ENCODE measurements around the gene HPGDS. TPM values are rescaled to one million over a fixed set of nuclear protein-coding genes. Genes with fewer than 3 reads are reported as not detected.

HPGDS gene
- total RNA-seq, 1 donor from 2014 or later: not detected

DNA sequence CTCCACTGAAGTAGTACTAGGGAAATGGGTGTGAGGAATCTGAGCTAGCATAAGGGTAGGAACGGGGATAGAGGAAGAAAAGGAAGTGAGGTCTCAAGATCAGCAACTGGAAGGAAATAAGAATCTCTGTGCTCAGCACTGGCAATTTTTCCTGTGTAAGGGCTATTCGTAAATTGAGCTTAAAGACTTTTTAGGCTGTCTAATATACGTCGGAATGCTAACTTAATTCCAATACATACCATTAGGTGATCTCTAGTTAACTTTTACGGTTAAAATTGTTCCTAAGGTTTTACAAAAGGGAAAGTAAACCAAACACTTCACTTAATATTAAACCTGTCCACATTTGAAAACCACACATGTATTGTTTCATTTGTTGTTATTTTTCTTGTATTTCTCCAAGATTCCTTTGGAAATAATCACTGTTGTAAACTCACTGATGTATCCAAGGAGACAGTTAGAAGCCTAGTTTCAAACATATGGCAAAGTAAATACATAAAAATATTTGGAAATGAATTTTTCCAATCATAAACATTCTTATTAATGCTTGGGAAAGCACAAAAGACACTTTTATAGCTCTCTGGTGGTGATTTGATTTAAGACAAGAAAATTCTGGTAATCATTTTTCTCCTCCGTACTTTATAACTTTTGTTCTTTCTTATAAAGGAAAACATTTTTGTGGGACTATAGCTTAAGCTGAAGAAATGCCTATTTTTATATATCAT, 28.1 kb upstream of the HPGDS start:
- no peak for DNase-seq (ENCODE audit: low spot score)
- no peak overlapping the region for H3K4me3 Mint-ChIP-seq
- no peaks in the 10 kb centered on the region for H3K36me3 Mint-ChIP-seq (ENCODE audit: low read depth)
- H3K9me3 Mint-ChIP-seq: no peaks in the 10 kb centered on the region
- intact Hi-C loops (cut with micrococcal nuclease): no loop called here
- no peak overlapping the region for H3K27ac Mint-ChIP-seq
- peaks cover 1% of the 10 kb centered on the region for H3K27me3 Mint-ChIP-seq (ENCODE audit: insufficient read depth)
- no peaks in the 10 kb centered on the region for H3K4me1 Mint-ChIP-seq (ENCODE audit: low read depth)

DNA sequence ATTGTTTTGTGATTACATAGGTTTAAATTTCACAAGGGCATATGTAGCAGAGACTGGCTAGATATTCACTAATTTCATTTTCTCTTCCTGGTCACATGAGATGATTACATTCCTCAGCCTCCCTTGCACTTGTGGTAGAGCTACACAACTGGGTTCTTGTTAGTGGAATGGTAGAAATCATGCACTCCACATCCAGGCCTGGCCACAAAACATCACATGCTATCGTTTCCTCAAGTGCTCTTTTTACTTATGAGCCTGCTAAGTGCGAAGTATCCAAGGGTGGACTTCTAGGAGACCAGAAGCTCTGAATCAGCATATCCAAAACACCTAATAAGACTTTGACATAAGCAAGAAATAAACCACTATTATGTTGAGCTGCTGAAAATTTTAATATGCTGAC, 26.4 kb upstream of the HPGDS start:
- intact Hi-C loops (cut with micrococcal nuclease): no loop called here

DNA sequence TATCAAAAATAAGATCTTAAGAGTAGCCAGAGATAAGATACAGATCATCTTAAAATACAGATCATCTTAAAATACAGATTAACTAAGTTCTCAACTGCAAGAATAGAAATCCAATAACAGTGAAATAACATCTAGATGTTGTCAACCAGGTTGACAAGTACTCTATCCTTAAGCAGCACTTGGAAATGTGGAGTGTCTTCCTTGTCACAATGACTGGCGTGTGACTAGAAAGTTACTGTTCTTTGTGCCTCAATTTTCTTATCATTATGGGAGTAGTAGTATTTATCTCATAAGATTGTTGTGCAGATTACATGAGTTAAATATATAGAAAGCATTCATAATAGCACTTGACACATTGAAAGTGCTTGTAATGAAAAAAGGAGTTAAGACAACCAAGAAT, 25.8 kb upstream of the HPGDS start:
- Mint-ChIP-seq H3K9me3 (no peaks in the 10 kb centered on the region), H3K4me1 (ENCODE audit: low read depth) (no peaks in the 10 kb centered on the region), H3K36me3 (ENCODE audit: low read depth) (no peaks in the 10 kb centered on the region), H3K27me3 (ENCODE audit: insufficient read depth) (peaks cover 1% of the 10 kb centered on the region), H3K4me3 (no peak overlapping the region), H3K27ac (no peak overlapping the region)
- no peak for DNase-seq (ENCODE audit: low spot score)
- intact Hi-C loops (cut with micrococcal nuclease): no loop called here

More for the DNA sequence above, 26.4 kb upstream of the HPGDS start:
- Mint-ChIP-seq H3K4me1 (ENCODE audit: low read depth) (no peaks in the 10 kb centered on the region), H3K36me3 (ENCODE audit: low read depth) (no peaks in the 10 kb centered on the region), H3K27ac (no peak overlapping the region), H3K9me3 (no peaks in the 10 kb centered on the region), H3K4me3 (no peak overlapping the region), H3K27me3 (ENCODE audit: insufficient read depth) (peaks cover 1% of the 10 kb centered on the region)
- no peak for DNase-seq (ENCODE audit: low spot score)

DNA sequence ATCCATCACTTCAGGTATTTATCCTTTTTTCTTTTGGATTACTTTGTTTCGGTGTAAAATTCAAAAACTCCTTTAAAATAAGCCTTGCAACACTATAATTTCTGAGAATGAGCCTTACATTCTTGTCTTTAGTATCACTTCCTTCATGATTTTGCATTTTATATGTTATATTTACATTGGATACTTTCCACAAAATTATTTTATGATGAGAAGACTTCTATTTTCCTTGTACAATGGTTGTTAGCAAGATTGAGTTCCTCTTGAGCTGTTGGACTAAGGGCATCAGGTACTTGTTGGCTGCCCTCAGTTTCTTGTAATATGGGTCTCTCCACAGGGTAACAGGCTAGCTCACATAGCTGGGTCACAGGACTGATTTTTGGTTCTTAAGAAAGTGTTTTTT, 22.7 kb upstream of the HPGDS start:
- H3K36me3 Mint-ChIP-seq (ENCODE audit: low read depth): no peaks in the 10 kb centered on the region
- H3K27me3 Mint-ChIP-seq (ENCODE audit: insufficient read depth): peaks cover 1% of the 10 kb centered on the region
- H3K27ac Mint-ChIP-seq: no peak overlapping the region
- H3K4me1 Mint-ChIP-seq (ENCODE audit: low read depth): no peaks in the 10 kb centered on the region
- H3K4me3 Mint-ChIP-seq: no peak overlapping the region
- H3K9me3 Mint-ChIP-seq: no peaks in the 10 kb centered on the region
- intact Hi-C loops (cut with micrococcal nuclease): no loop called here
- no peak for DNase-seq (ENCODE audit: low spot score)

DNA sequence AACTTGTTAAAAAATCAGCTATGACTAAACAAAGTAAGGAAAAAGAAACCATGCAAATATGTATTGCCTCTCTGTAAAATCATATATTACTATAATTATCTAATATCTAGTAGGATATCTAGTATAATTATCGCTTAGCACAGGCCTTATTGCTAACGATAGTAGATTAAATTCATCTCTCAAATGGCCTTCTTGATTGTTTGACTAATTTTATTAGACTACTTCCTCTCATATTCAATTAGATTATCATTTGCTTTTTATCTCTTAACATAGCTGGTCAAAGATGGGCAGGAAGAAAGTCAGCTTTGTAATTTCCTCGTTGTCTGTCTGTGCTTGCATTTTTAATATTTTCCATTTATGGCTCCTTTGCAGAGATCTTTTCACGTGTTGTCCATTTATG, 21.9 kb upstream of the HPGDS start:
- Mint-ChIP-seq H3K4me1 (ENCODE audit: low read depth) (no peaks in the 10 kb centered on the region), H3K27ac (no peak overlapping the region), H3K4me3 (no peak overlapping the region), H3K27me3 (ENCODE audit: insufficient read depth) (peaks cover 1% of the 10 kb centered on the region), H3K36me3 (ENCODE audit: low read depth) (no peaks in the 10 kb centered on the region), H3K9me3 (no peaks in the 10 kb centered on the region)
- no peak for DNase-seq (ENCODE audit: low spot score)
- intact Hi-C loops (cut with micrococcal nuclease): no loop called here

DNA sequence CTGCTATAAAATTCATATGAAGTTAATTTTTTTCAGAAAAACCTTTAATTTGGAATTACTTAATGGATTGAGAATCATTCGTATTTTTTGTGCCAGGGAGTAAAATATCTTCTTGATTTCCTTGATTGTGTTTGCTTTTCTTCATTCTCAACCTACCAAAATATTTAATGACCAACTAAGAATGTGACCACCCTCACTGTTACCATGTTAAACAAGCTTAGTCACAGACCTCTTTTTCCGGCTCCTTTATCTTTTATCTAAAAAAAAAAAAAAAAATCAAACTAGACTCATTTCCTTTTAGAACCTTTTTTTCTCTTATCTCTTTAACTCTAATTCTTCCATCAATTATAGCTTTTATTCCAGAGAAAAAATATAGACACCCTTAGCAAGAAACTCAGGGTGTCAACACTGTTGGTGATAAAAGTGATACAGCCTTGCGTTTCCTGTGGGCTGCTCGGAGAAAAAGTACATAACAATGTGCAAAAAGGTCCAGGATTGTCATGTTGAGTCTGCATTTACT, 20.6 kb upstream of the HPGDS start:
- DNase-seq (ENCODE audit: low spot score): no peak
- Mint-ChIP-seq H3K4me3 (no peak overlapping the region), H3K36me3 (ENCODE audit: low read depth) (no peaks in the 10 kb centered on the region), H3K4me1 (ENCODE audit: low read depth) (no peaks in the 10 kb centered on the region), H3K9me3 (no peaks in the 10 kb centered on the region), H3K27ac (no peak overlapping the region), H3K27me3 (ENCODE audit: insufficient read depth) (no peaks in the 10 kb centered on the region)
- intact Hi-C loops (cut with micrococcal nuclease): no loop called here

DNA sequence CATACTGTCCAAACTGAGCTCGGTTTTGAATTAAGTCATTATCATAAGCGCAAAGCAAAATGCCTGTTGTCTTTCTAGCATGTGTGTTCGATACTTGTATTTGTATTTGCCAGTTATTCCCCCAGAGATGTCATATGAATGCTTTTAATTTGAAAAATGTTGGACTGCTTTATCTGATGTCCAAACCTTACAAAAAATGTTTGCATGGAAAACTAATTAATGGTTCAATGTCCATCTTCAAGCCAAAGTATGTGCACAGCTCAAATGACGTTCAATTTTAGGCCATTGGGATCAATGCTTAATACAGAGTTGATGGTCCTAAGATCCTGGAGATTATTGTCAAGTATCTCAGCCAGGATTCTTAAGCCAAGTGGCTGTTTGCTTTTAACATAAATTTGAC, 17.2 kb upstream of the HPGDS start:
- Mint-ChIP-seq H3K4me1 (ENCODE audit: low read depth) (no peaks in the 10 kb centered on the region), H3K36me3 (ENCODE audit: low read depth) (no peaks in the 10 kb centered on the region), H3K27ac (no peak overlapping the region), H3K4me3 (no peak overlapping the region), H3K27me3 (ENCODE audit: insufficient read depth) (no peaks in the 10 kb centered on the region), H3K9me3 (no peaks in the 10 kb centered on the region)
- DNase-seq (ENCODE audit: low spot score): no peak
- intact Hi-C loops (cut with micrococcal nuclease): no loop called here

DNA sequence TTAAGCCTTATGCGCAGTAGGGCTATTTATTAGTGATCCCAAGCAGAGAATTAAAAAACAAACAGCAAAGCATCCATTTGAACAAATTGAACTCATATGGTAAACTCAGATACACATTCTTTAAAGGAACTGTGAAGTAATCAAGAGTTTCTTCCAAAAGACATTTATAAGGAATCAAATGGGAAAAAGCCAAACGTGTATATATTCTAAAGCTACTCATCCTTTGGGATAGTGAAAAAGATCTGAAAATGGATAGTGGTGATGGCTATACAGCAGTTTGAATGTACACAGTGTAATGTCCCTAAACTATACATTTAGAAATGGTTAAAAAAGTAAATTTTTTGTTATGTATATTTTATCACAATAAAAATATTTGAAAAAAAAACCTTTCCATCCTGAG, 16.6 kb upstream of the HPGDS start:
- Mint-ChIP-seq H3K27ac (no peak overlapping the region), H3K36me3 (ENCODE audit: low read depth) (no peaks in the 10 kb centered on the region), H3K4me3 (no peak overlapping the region), H3K4me1 (ENCODE audit: low read depth) (no peaks in the 10 kb centered on the region), H3K9me3 (no peaks in the 10 kb centered on the region), H3K27me3 (ENCODE audit: insufficient read depth) (no peaks in the 10 kb centered on the region)
- no peak for DNase-seq (ENCODE audit: low spot score)
- intact Hi-C loops (cut with micrococcal nuclease): no loop called here

DNA sequence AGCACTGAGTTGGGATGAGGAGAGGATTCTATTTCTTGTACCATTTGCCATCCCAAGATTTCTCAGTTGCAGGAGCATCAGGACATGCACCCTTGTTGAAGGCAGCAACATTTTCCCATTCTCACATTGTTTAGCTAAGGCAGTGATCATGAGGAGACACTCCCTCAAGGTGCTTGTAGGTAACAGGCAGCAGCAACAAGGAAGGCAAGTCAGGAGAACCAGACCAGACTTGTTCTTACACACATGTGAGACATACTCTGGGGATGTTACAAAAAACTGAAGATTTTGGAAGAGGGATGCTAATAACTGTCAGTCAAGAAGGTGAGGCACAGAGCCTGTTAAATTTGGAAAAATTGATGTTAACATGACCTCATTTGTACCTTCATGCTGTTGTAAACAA, 15.5 kb upstream of the HPGDS start:
- H3K9me3 Mint-ChIP-seq: no peaks in the 10 kb centered on the region
- intact Hi-C loops (cut with micrococcal nuclease): no loop called here

DNA sequence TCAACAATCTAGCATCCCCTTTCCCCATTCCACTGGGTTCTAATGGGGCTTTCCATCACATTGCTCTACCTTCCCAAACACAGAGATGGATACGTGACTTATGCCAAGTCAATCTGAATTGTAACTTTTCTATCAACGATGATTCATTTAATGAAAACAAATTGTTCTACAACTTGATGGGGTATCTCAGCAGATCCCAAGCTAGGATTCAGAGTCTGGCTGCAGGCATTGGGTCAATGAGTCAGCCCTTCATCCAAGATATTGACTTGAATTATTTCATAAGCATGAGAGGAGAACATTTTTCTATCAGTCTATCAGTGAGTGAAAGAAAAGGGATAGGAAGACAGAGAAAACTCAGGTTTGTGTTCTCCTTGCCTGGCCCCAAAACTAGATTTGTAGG, 15.0 kb upstream of the HPGDS start:
- intact Hi-C loops (cut with micrococcal nuclease): no loop called here
- no peak overlapping the region for H3K27ac Mint-ChIP-seq
- no peaks in the 10 kb centered on the region for H3K9me3 Mint-ChIP-seq
- no peaks in the 10 kb centered on the region for H3K36me3 Mint-ChIP-seq (ENCODE audit: low read depth)
- H3K27me3 Mint-ChIP-seq (ENCODE audit: insufficient read depth): peaks cover 2% of the 10 kb centered on the region
- no peaks in the 10 kb centered on the region for H3K4me1 Mint-ChIP-seq (ENCODE audit: low read depth)
- no peak for DNase-seq (ENCODE audit: low spot score)
- H3K4me3 Mint-ChIP-seq: no peak overlapping the region

More for the DNA sequence above, 15.5 kb upstream of the HPGDS start:
- no peaks in the 10 kb centered on the region for H3K4me1 Mint-ChIP-seq (ENCODE audit: low read depth)
- peaks cover 2% of the 10 kb centered on the region for H3K27me3 Mint-ChIP-seq (ENCODE audit: insufficient read depth)
- DNase-seq (ENCODE audit: low spot score): no peak
- no peaks in the 10 kb centered on the region for H3K36me3 Mint-ChIP-seq (ENCODE audit: low read depth)
- H3K27ac Mint-ChIP-seq: no peak overlapping the region
- H3K4me3 Mint-ChIP-seq: no peak overlapping the region

DNA sequence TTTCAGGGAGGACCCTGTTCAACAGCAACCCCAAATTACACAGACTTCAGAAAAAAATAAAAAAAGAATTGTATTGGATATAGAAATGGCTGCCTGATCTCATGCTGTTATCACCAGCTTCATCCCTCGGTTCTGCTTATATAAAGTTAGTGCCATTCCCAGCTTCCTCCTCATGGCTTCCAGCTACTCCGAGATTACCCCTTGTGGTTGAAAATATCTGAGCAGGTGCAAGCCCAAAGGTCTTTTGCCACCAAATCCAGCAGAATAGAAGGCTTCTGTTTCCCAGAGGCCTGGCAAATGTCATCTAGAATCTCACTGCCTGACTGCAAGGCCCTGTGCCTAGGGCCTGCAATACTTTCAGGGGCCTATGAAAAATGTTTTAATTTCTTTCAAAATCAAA, 13.8 kb upstream of the HPGDS start:
- peaks cover 10% of the 10 kb centered on the region for H3K27me3 Mint-ChIP-seq (ENCODE audit: insufficient read depth)
- DNase-seq (ENCODE audit: low spot score): no peak
- no peak overlapping the region for H3K4me3 Mint-ChIP-seq
- intact Hi-C loops (cut with micrococcal nuclease): no loop called here
- H3K36me3 Mint-ChIP-seq (ENCODE audit: low read depth): no peaks in the 10 kb centered on the region
- peaks cover 8% of the 10 kb centered on the region for H3K4me1 Mint-ChIP-seq (ENCODE audit: low read depth)
- H3K9me3 Mint-ChIP-seq: no peaks in the 10 kb centered on the region
- H3K27ac Mint-ChIP-seq: no peak overlapping the region

DNA sequence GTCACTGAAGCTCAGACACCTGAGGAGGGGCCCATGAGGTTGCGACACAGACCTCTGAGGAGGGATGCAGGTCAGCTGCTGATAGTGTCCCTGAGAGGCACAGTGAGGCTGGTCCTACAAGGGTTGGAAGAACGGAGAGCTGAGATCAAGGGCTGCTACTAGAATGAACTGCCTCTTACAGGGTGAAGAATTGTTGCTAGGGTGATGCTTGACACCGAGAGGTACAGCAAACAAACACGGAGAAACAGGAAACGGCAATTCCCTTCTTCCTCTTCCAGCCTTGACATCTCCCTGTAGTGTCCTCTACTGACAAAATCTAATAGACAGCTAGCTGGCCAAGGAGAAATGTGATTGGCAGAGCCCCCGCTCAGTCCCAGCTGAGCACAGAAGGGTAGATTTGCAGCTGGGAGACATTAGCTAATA, 11.8 kb upstream of the HPGDS start:
- Mint-ChIP-seq H3K4me3 (no peak overlapping the region), H3K36me3 (ENCODE audit: low read depth) (no peaks in the 10 kb centered on the region), H3K27me3 (ENCODE audit: insufficient read depth) (peaks cover 10% of the 10 kb centered on the region), H3K27ac (no peak overlapping the region), H3K4me1 (ENCODE audit: low read depth) (peaks cover 8% of the 10 kb centered on the region), H3K9me3 (no peaks in the 10 kb centered on the region)
- no peak for DNase-seq (ENCODE audit: low spot score)
- intact Hi-C loops (cut with micrococcal nuclease): no loop called here

DNA sequence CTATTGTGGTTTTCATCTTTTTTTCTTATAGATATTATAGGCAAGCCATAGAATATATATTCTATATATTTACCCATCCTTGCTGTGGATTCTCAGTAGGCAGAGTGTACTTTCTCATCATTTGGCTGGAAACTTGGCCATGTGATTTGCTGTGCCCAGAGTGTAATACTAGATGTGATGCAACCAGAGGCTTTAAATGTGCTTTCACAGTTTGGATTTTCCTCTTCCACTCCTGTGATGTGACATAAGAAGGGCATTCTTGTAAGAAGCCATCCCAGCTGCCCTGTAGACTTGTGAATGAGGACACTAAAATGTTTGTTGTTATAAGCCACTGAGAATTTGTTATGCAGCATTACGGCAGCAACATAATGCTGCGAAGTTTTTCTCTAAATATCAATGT, 10.4 kb upstream of the HPGDS start:
- no peak for DNase-seq (ENCODE audit: low spot score)
- H3K36me3 Mint-ChIP-seq (ENCODE audit: low read depth): no peaks in the 10 kb centered on the region
- peaks cover 21% of the 10 kb centered on the region for H3K4me1 Mint-ChIP-seq (ENCODE audit: low read depth)
- no peaks in the 10 kb centered on the region for H3K9me3 Mint-ChIP-seq
- no peak overlapping the region for H3K4me3 Mint-ChIP-seq
- intact Hi-C loops (cut with micrococcal nuclease): no loop called here
- no peak overlapping the region for H3K27ac Mint-ChIP-seq
- H3K27me3 Mint-ChIP-seq (ENCODE audit: insufficient read depth): peaks cover 10% of the 10 kb centered on the region

DNA sequence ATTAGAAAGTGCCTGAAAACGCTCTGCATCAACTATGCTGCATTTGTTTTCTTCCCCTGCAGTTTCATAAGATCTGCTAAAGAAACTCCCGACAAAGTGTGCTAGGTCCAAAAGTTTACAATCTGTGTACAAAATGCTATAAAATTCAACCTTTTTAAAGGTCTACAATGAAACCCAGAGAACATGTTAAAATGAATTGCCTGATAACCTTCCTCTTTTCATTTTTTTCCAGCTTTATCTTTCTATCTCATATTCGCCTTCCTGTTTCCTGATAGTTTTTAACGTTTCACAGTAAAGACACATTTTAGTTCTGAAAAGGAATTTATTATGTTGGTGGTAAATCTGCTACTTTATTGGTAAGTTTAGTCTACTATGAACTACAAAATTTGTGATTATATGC, 9.5 kb upstream of the HPGDS start:
- H3K4me1 Mint-ChIP-seq (ENCODE audit: low read depth): peaks cover 22% of the 10 kb centered on the region
- DNase-seq (ENCODE audit: low spot score): no peak
- peaks cover 10% of the 10 kb centered on the region for H3K27me3 Mint-ChIP-seq (ENCODE audit: insufficient read depth)
- intact Hi-C loops (cut with micrococcal nuclease): no loop called here
- no peak overlapping the region for H3K4me3 Mint-ChIP-seq
- no peaks in the 10 kb centered on the region for H3K36me3 Mint-ChIP-seq (ENCODE audit: low read depth)
- H3K9me3 Mint-ChIP-seq: no peaks in the 10 kb centered on the region
- H3K27ac Mint-ChIP-seq: no peak overlapping the region
